MM.1S (cell line): ENCODE results near the gene TDO2.

Source experiments
- CTCF ChIP-seq: fragments of 300-600 bp; sonication (generic); IDR thresholded peaks from 2 replicates; pipeline ENCODE4 v1.5.1; 2016; ENCODE audit warnings: antibody characterized with exemption, low read length, mixed read lengths
- EZH2 ChIP-seq: fragments of 300-600 bp; sonication (generic); optimal IDR thresholded peaks from 2 replicates; pipeline ENCODE3; 2017; ENCODE audit warnings: low read depth, mild to moderate bottlenecking, antibody characterized with exemption, low read length, mixed read lengths
- EZH2phosphoT487 ChIP-seq: fragments of 300-600 bp; sonication (generic); IDR thresholded peaks from 2 replicates; pipeline ENCODE4 v1.6.1; 2018; ENCODE audit warnings: antibody characterized with exemption, low read length

GRCh38 chr4:155964016-155964891 is 60.8 kb downstream of the TDO2 start:
- no peak for TF ChIP-seq EZH2phosphoT487
- TF ChIP-seq CTCF, result no peak
- TF ChIP-seq EZH2, result no peak
